Cortex of kidney (tissue), 1 donor: ENCODE data around the gene HOPX.
"Not testable (repeated sequence)": the region's sequence is repeated elsewhere in the genome, so short reads cannot be mapped to it uniquely, and the experiment has no call there.

Experiments used
- DNase-seq: peaks from one replicate; lab custom pipeline; 2025; lab: John Stamatoyannopoulos, UW

HOPX gene

DNA sequence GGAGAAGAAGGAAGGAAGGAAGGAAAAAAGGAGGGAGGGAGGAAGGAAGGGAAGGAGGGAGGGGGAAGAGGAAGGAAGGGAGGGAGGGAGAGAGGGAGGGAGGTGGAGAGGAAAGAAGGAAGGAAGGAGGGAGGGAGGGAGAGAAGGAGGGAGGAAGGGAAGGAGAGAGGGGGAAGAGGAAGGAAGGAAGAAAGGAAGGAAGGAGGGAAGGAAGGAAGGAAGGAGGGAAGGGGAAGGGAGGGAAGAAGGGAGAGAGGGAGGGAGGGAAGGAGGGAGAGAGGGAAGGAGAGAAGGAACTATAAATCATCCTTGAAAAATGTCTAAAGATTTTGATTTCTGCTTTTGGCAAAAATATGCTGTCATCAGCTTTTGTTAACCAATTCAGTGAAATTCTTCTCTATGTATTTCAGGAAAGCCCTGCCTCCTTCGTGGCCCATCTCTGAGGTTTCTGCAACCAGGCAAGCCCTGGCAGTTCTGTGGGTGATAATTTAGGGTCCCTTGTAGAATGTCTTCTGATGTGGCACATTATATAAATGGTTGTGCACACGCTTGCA lies 7.1 kb upstream of the HOPX start:
- DNase-seq = no peak

DNA sequence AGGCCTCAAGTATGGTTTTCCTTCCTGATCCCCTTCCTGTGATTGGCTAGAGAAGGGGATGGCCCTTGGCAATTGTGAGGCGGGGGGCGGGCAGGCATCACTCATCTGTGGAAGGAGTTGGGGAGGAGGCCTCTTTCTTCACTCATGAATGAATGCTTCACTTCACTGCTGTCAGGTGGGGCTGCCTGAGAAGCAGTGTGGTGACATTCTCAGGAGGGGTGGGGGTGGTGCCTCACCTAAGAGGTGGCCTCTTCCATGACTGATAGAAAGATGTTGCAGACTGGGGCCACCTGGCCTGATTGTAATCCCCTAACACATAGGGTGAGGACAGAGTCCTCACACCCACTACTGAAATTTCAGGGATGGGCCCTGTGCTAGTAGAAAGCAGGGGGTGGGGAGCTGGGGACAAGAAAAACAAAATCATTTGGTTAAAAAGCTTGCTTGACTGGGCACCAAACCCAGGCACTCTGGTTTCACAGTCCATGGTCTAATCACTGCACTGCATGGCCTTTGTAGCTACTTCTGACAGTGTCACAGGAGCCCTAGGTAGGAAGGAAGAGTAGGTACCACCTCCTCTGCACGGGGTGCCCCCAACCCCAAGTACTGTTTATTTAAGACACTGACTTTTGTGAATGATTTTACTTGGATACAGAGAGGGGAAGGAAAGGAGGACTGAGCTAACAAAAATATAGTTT lies 5.6 kb upstream of the HOPX start:
- no peak for DNase-seq

GRCh38 chr4:56684320-56685050 lies 3.4 kb upstream of the HOPX start:
- DNase-seq = no peak

DNA sequence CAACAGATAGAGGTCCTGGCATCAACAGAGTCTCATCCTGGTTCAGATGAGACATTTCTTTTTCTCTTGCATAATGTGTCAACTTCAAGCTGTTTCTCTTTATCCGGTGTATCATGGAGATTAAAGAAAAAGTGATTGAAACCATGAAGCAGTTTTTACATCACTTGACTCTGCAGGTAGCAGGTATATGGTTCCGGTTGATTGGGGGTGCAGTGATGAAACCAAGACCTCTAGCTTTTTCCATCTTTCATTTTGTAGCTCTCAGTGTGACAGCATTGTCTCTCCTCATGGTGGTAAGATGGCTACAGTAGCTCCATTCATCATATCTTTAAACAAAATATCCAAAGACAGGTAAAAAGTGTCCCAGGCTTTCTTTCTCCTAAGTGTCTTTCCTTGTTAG lies 2.4 kb upstream of the HOPX start:
- DNase-seq = no peak

DNA sequence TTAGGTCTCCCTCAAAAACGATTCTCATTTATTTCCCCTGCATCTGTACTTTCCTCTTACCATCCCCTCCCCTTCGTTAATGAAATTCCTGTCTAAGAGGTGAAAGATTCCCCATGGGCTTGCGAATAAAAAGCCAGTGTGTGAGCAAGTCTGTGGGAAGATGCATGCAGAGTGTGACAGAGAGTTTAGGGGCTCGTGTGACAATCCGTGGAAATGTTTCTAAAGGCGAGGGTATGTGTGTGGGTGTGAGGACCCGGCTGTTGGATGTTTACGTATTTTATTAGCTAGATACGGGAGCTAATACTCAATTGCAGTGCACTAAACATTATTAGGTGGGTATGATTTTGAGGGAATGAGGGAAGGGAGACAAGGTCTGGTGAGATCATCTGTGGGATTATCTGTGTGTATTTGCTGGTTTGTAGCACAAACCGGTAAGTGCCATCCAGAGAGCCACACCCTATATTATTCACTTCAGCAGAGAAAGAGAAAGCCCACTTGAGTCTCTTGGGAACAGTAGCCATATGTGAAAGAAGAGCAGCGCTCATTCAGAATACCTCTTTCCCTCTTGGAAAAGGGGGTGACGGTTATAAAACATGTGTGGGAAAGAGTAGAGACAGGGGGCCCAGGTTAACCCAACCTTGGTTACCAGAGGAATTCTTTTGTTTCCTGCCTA lies 893 bp upstream of the HOPX start:
- no peak for DNase-seq

DNA sequence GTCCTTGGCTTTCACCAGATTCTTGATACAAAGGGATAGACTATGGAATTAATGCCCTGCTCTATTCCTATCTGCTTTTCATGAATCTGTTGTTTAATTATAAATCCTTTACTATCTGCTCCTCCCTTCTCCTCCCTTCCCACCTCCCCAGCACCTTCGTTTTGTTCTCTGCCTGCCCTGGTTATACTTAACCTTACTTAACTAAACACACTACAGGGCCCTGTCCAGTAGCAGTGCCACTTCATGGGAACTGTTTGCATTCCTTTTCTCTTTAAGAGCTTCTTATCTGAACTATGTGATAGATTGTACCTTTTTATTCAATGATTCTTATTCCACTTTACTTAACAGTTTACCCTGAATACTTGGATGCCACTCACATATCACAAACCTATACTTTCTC lies 830 bp downstream of the HOPX start:
- DNase-seq = no peak

- no peak for DNase-seq
Observed at GRCh38 chr4:56677711-56678110, 3.4 kb downstream of the HOPX start.

DNA sequence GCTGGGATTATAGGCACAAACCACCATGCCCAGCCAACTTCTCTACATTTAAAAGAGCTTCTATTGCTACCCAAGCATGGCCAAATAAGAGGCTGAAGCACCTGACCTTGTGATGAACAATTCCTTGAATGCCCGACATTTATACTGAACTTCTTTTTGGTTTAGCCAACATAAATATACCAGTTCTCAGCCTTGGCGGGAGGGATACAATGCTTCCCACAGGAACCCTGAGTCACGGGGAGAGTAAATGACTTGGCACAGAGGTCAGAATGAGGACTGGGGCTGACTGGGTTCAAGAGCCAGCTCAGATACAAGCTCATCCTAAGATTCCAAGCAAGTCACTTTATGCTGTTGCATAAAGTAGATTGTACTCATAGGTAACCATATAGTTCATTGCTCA lies 6.1 kb downstream of the HOPX start:
- DNase-seq = no peak

GRCh38 chr4:56671860-56672259 lies 9.2 kb downstream of the HOPX start:
- no peak for DNase-seq

DNA sequence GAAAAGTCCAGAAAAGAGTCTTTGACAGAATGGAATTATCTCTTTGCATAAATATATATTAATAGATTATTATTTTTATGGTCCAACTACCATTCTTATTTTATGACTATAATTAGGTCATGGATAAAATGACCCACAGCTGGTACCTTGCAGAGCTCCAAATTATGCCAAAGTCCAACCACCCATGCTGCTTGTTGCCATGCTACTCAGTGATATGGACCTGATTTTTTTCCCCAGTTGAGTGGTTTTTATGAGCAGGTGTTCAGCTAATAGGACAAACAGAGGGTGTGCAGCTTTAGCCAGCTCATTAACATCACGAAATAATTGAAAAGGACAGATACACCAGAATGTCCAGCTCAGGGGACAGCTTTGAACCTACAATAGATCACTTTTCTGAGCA lies 9.7 kb downstream of the HOPX start:
- no peak for DNase-seq

GRCh38 chr4:56668267-56668666 lies 12.8 kb downstream of the HOPX start:
- DNase-seq = no peak

DNA sequence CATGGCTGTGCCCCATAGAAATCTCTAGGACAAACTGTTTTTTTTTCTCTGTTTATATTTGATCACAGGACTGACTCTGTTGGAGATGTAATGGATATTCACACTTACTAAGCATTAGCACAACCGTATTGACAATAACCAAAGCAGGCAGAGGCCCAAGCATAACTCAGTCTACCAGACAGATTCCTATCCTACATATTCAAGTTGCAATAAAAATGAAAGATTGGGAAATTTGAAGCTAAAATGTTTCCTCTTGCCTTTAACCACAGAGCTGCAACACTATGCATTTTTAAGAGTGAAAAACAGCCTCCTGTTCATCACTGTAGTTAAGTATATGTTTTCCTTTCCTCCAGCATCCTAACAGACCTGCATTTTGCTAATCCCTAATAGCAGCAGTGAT lies 13.7 kb downstream of the HOPX start:
- not testable (repeated sequence) for DNase-seq

- DNase-seq = no peak
Observed at GRCh38 chr4:56666279-56666678, 14.8 kb downstream of the HOPX start.

- DNase-seq = no peak
Observed at GRCh38 chr4:56665781-56666180, 15.3 kb downstream of the HOPX start.

DNA sequence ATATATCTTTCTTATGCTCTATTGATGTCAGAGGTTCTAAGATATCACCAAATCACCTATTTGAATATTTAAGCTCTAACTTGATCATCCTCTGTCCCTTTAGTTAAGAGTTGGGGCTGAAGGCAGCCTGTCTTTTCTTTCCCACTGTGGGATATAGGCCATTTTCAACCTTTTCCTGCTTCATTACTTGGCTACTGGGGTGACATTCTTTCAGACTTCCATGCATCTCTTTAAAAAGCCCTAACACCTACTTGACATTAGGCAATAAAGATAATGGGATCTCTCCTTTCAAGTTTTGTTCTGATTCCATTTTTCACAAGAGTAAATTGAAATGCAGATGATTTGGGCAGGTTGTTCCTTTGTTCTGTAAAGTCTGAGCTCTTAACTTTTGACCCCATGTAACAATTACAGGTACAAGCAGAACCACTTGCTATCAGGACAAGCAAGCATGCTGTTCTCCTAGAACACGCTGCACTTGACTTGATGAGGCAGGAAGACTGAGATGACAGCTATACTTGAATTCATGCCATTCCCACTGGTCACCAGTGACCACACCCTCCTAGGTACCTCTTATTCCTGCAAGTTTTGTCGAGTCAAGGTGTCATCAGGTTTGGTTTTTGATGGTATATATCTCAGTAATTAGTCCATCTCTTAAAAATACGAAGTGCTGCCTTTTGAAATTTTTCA lies 18.2 kb downstream of the HOPX start:
- no peak for DNase-seq

DNA sequence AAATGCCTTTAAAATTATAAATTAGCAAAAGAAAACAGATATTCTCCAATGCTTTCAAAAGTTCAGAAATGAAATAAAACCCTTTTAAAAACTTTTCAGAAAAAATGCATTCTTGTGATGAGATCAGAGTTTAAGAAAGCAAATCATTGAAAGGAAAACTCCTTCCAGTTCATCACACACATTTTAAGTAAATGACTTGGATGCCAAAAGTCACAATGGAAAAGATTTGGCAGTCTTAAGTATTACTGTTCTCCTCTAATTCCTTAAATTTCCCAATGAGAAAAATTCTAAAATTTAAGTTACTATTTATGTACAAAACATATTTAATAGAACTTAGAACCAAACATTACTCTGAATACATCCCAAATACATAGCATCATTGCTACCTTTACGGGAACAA lies 21.1 kb downstream of the HOPX start:
- no peak for DNase-seq

DNA sequence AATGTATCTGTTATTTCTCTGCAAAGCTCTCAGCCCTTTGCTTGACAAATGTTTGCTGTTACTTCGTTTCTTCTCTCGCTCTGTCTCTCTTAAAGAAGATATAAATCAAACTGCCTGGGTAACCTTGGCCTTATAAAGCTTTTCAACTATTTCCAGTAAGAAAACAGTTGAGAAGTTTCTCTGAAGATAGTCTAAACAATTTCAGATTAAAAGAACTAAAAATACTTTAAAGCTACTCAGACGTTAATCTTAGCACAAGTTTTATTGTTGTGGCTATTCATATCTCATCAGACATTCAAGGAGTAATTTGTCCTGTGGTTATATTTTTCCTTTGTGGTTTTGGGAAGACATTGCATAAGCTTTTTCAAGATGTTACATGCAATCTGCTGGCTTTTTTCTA lies 22.6 kb downstream of the HOPX start:
- DNase-seq = no peak

DNA sequence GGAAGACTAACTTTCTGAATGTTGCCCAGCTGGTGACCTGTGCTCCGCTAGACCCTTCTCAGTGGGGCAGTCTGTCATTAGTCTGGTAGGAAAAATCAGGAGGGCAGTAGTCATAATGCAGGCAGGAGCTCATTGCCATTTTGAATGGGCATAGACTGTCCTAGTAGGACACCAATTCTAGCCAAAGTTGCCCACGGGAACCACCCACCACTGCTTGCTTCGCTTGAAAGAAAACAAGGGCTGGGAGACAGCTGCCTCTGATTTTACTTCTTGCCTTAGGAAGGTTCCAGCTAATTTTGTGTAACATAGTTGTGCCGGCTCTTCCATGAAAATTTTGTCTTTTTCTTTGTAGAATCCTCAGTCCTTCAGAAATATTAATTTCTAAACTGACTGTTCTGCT lies 23.3 kb downstream of the HOPX start:
- no peak for DNase-seq

GRCh38 chr4:56657128-56657527 lies 24.0 kb downstream of the HOPX start:
- DNase-seq = no peak

GRCh38 chr4:56656346-56656643 lies 24.8 kb downstream of the HOPX start:
- no peak for DNase-seq

GRCh38 chr4:56655627-56656345 lies 25.3 kb downstream of the HOPX start:
- DNase-seq = no peak

- DNase-seq = no peak
Observed at GRCh38 chr4:56655209-56655626, 25.9 kb downstream of the HOPX start.
